Memory B cell (primary cell): ENCODE measurements around the gene GPATCH2L.

Experiments
- ATAC-seq: fragments of 150-1000 bp; cut with Tn5 transposase; 2 replicates; pipeline ENCODE4 v1.10.0; 2021; ENCODE audit warnings: low read depth, mild to moderate bottlenecking, moderate library complexity
- DNase-seq, 2 donors: peaks; one replicate each; pipeline ENCODE4 v3.0.0; 2022; ENCODE audit warnings: low spot score in 2 of 2
- H3K27ac Mint-ChIP-seq: one replicate; pipeline ENCODE4 v1.8.0; 2022; ENCODE audit warnings: mild to moderate bottlenecking, moderate library complexity, mixed read lengths
- H3K27me3 Mint-ChIP-seq: one replicate; pipeline ENCODE4 v1.8.0; 2022; ENCODE audit warnings: mixed read lengths
- H3K36me3 Mint-ChIP-seq: one replicate; pipeline ENCODE4 v1.8.0; 2022; ENCODE audit warnings: mild to moderate bottlenecking, mixed read lengths
- H3K4me1 Mint-ChIP-seq: one replicate; pipeline ENCODE4 v1.8.0; 2022; ENCODE audit warnings: mixed read lengths
- H3K4me3 Mint-ChIP-seq: one replicate; pipeline ENCODE4 v1.8.0; 2022; ENCODE audit warnings: mild to moderate bottlenecking, moderate library complexity, mixed read lengths
- H3K9me3 Mint-ChIP-seq: one replicate; pipeline ENCODE4 v1.8.0; 2022; ENCODE audit warnings: mixed read lengths

GPATCH2L gene

GRCh38 chr14:76151398-76152332 lies at the start of gene GPATCH2L:
TSS of gene GPATCH2L (plus strand) at chr14:76151922. CDS start at chr14:76154364, 2,442 bp downstream.
- Mint-ChIP-seq H3K9me3 (no peaks in the 10 kb centered on the region), H3K4me3 (peak within 1 kb of the TSS; percentile 92), H3K27me3 (no peaks in the 10 kb centered on the region), H3K4me1 (peaks cover 32% of the 10 kb centered on the region), H3K27ac (peak within 1 kb of the TSS; percentile 95), H3K36me3 (peaks cover 18% of the 10 kb centered on the region)
- ATAC-seq, result peak; percentile 93
- peak; percentile 98 for DNase-seq

- ATAC-seq (no peak), DNase-seq (no peak)
- peaks cover 5% of the 10 kb centered on the region for H3K9me3 Mint-ChIP-seq
- H3K4me3 Mint-ChIP-seq, result no peak overlapping the region
- H3K36me3 Mint-ChIP-seq, result no peaks in the 10 kb centered on the region
- no peaks in the 10 kb centered on the region for H3K4me1 Mint-ChIP-seq
- peaks cover 14% of the 10 kb centered on the region for H3K27me3 Mint-ChIP-seq
- H3K27ac Mint-ChIP-seq, result no peak overlapping the region
These were observed 46.8 kb upstream of the GPATCH2L start for GRCh38 chr14:76104802-76105355.

- peaks cover 5% of the 10 kb centered on the region for H3K9me3 Mint-ChIP-seq
- H3K27me3 Mint-ChIP-seq, result peaks cover 14% of the 10 kb centered on the region
- H3K4me1 Mint-ChIP-seq, result no peaks in the 10 kb centered on the region
- DNase-seq (no peak), ATAC-seq (no peak)
- H3K4me3 Mint-ChIP-seq, result no peak overlapping the region
- no peaks in the 10 kb centered on the region for H3K36me3 Mint-ChIP-seq
- H3K27ac Mint-ChIP-seq, result no peak overlapping the region
These were observed 45.5 kb upstream of the GPATCH2L start for GRCh38 chr14:76106188-76106587.

DNA sequence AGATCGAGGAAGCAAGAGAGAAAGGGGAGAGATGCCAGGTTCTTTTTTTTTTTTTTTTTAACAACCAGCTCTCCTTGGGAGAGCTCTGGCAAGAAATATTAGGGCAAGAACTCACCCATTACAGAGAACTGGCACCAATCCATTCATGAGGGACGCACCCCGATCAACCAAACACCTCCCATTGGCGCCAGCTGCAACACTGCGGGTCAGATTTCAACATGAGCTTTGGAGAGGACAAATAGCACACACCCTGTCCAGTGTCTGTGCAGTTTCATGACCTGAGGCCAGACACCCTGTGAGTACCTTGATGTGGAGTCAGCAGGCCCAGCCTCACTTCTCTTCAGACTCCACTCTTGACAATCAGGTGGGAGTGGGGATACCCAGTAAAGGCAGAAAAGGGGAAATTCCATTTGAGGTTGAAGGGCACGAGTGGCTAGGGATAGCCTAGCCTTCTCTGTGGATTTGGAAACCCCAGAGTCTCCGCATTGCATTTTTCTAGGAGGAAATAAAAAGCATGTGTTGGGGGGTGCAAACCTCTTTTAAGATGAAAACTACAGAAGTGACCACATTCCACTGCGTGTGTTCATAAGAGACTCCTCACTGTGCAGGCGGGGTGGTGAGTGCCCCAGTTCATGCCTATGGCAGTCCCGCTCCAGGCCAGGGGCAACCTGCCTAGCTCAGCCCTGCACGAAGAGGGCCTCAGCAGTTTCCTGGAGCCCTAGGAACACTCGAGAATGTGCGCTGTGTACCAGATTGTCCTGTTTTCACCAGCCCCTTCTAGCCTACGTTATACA lies 42.4 kb upstream of the GPATCH2L start:
- DNase-seq, result no peak
- H3K4me3 Mint-ChIP-seq, result no peak overlapping the region

GRCh38 chr14:76112889-76113624 lies 38.7 kb upstream of the GPATCH2L start:
- Mint-ChIP-seq H3K4me1 (no peaks in the 10 kb centered on the region), H3K27ac (no peak overlapping the region), H3K36me3 (no peaks in the 10 kb centered on the region), H3K27me3 (peaks cover 10% of the 10 kb centered on the region), H3K9me3 (peaks cover 5% of the 10 kb centered on the region), H3K4me3 (no peak overlapping the region)
- DNase-seq (no peak), ATAC-seq (no peak)

More for the DNA sequence above, 42.4 kb upstream of the GPATCH2L start:
- Mint-ChIP-seq H3K36me3 (no peaks in the 10 kb centered on the region), H3K27ac (no peak overlapping the region), H3K9me3 (peaks cover 5% of the 10 kb centered on the region), H3K27me3 (peaks cover 10% of the 10 kb centered on the region), H3K4me1 (no peaks in the 10 kb centered on the region)
- no peak for ATAC-seq

DNA sequence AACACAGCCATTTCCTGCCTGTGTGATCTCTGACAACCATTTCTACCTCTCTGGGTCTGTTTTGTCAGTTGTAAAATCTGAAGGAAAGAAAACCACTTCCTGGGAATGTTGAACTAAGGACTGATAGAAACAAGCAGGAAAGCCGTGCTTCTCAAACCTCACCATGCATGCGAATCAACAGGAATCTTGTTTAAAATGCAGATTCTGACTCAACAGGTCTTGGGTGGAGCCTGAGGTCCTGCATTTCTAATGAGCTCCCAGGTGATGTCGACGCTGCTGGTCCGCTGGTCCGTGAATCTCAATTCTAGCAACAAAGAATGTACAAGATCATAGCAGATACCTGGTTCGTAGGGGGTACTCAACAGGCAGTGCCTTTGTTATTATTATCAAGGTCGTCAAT lies 38.0 kb upstream of the GPATCH2L start:
- Mint-ChIP-seq H3K4me3 (no peak overlapping the region), H3K27me3 (peaks cover 8% of the 10 kb centered on the region), H3K36me3 (no peaks in the 10 kb centered on the region), H3K27ac (no peak overlapping the region), H3K9me3 (peaks cover 2% of the 10 kb centered on the region), H3K4me1 (no peaks in the 10 kb centered on the region)
- ATAC-seq (no peak), DNase-seq (no peak)

DNA sequence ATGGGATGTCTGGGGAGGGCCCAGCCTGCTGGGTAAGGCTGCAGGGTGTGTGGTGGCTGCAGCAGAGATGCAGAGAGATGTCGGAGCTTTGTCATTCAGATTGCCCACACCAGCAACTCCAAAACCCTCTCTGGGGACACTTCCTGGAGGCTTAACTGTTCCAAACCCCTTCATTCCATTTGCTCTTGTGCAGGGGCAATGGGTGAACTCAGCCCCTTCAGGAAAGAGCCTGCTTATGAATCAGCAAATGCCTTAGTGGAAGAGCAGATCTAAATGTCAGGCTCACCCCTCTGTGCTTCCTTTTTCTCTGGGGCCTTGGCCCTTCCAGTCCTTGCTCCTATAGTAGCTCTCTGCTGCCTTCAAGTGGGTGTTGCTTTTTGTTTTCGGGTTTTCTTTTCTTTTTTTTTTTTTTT lies 36.7 kb upstream of the GPATCH2L start:
- ATAC-seq (no peak), DNase-seq (no peak)
- no peaks in the 10 kb centered on the region for H3K4me1 Mint-ChIP-seq
- peaks cover 8% of the 10 kb centered on the region for H3K27me3 Mint-ChIP-seq
- no peaks in the 10 kb centered on the region for H3K9me3 Mint-ChIP-seq
- H3K36me3 Mint-ChIP-seq, result no peaks in the 10 kb centered on the region
- no peak overlapping the region for H3K4me3 Mint-ChIP-seq
- H3K27ac Mint-ChIP-seq, result no peak overlapping the region

DNA sequence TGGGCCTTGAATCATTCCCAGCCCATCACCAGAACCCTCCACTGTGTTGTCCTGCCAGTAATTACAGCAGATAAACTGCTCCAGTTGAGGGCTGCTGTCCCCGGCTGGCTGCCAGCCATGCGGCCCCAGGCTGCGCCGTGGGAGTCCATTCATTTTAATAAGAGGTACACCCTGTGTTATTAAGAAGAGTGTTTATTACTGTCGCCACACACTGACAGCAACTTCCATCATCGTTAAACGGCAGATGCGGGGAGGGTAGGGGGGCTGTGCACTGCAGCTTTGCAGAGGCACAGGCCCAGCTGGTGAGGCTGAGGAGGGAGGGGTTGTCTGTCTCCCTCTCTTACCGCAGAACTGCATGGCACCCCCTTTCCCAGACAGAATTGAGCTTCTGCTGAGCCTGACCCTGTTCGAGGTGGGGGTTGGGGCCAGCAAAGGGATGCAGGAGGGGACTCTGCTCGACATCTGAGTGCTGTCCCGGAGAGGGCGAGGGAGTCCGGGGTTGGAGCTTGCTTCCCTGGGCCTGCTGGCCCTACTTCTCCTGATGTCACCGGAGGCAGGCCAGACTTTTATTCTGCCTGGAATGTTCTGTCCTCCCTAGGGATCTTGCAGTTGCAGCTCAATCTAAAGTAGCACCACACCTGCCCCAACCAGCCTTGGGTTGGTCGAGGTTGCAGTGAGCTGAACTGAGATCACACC lies 33.8 kb upstream of the GPATCH2L start:
- Mint-ChIP-seq H3K4me1 (no peaks in the 10 kb centered on the region), H3K4me3 (no peak overlapping the region), H3K27ac (no peak overlapping the region), H3K36me3 (no peaks in the 10 kb centered on the region), H3K9me3 (no peaks in the 10 kb centered on the region), H3K27me3 (peaks cover 8% of the 10 kb centered on the region)
- ATAC-seq (no peak), DNase-seq (no peak)

DNA sequence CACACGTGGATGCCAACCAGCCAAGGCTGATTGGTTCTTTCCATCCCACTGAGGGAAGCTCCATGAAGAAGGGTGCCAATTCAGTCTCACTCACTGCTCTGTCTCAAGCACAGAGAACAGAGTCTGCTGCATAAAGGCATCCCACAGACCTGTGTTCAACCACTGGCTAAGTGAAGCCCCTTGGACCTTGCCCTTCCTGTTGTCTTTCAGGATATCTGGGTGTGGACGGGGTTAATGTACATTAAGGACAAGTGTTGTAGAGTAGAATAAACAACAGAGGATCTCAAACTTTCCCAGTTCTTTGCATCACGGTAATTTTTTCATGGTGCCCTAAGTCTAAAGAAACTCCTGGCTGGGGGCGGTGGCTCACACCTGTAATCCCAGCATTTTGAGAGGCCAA lies 33.1 kb upstream of the GPATCH2L start:
- ATAC-seq, result no peak
- no peak for DNase-seq
- H3K36me3 Mint-ChIP-seq, result no peaks in the 10 kb centered on the region
- no peak overlapping the region for H3K27ac Mint-ChIP-seq
- no peaks in the 10 kb centered on the region for H3K4me1 Mint-ChIP-seq
- H3K9me3 Mint-ChIP-seq, result no peaks in the 10 kb centered on the region
- H3K27me3 Mint-ChIP-seq, result peaks cover 11% of the 10 kb centered on the region
- H3K4me3 Mint-ChIP-seq, result no peak overlapping the region

DNA sequence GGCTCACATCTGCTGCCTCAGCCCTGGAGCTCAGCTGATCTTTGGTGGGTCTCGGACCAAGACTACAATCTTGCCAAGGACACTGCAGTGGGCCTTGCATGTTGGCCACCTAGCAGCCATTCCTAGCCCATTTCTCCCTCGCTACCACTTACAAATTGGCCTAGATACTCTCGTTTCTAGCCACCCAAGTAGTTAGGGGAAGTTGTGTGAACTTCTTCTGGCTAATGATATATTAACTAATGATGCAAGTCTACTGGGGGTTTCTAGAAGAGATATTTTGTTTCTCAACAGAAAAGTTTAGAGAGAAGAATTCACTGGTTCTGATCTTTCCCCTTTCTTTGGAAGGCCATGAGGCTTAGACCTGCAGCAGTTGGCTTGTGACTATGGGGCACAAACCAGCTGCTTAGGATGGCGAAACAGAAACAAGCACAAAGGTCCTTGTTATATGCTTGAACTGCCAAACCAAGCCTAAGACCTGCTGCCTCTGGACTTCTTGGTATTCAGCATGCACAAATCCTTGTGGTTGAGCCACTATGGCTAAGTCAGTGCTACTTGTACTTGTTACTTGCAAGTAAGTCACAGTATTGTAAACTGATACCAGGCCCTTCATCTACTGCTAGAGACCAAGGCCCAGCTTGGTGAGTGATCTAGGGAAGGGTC lies 30.5 kb upstream of the GPATCH2L start:
- peaks cover 4% of the 10 kb centered on the region for H3K27me3 Mint-ChIP-seq
- H3K27ac Mint-ChIP-seq, result no peak overlapping the region
- DNase-seq, result no peak
- ATAC-seq, result no peak
- H3K36me3 Mint-ChIP-seq, result no peaks in the 10 kb centered on the region
- H3K4me3 Mint-ChIP-seq, result no peak overlapping the region
- no peaks in the 10 kb centered on the region for H3K9me3 Mint-ChIP-seq
- H3K4me1 Mint-ChIP-seq, result no peaks in the 10 kb centered on the region

- Mint-ChIP-seq H3K36me3 (no peaks in the 10 kb centered on the region), H3K4me3 (no peak overlapping the region), H3K27ac (no peak overlapping the region), H3K27me3 (peaks cover 8% of the 10 kb centered on the region), H3K9me3 (peaks cover 2% of the 10 kb centered on the region), H3K4me1 (no peaks in the 10 kb centered on the region)
- ATAC-seq (no peak), DNase-seq (no peak)
These were observed 28.1 kb upstream of the GPATCH2L start for GRCh38 chr14:76123426-76124225.

GRCh38 chr14:76125511-76125910 lies 26.2 kb upstream of the GPATCH2L start:
- peaks cover 2% of the 10 kb centered on the region for H3K9me3 Mint-ChIP-seq
- ATAC-seq, result no peak
- H3K4me3 Mint-ChIP-seq, result no peak overlapping the region
- H3K4me1 Mint-ChIP-seq, result no peaks in the 10 kb centered on the region
- H3K27me3 Mint-ChIP-seq, result peaks cover 10% of the 10 kb centered on the region
- H3K36me3 Mint-ChIP-seq, result no peaks in the 10 kb centered on the region
- DNase-seq, result no peak
- no peak overlapping the region for H3K27ac Mint-ChIP-seq
